Activated naive CD4-positive, alpha-beta T cell treated with anti-CD3 and anti-CD28 coated beads, Interleukin-2, amount 50 U/mL, for 24 hours (primary cell): Measurements from ENCODE around the gene ZNF775.
A peak's percentile ranks its signal among the peaks of the same experiment; 100 is the strongest.

Experiments
- H3K27ac Mint-ChIP-seq: one replicate; pipeline ENCODE4 v1.8.0; 2021; ENCODE audit warnings: mild to moderate bottlenecking, mixed read lengths
- H3K27me3 Mint-ChIP-seq: one replicate; pipeline ENCODE4 v1.8.0; 2021; ENCODE audit warnings: mixed read lengths
- H3K36me3 Mint-ChIP-seq: one replicate; pipeline ENCODE4 v1.8.0; 2021; ENCODE audit warnings: mixed read lengths
- H3K4me1 Mint-ChIP-seq: one replicate; pipeline ENCODE4 v1.8.0; 2021; ENCODE audit warnings: mixed read lengths
- H3K4me3 Mint-ChIP-seq: one replicate; pipeline ENCODE4 v1.8.0; 2021; ENCODE audit warnings: mild to moderate bottlenecking, mixed read lengths
- H3K9me3 Mint-ChIP-seq: one replicate; pipeline ENCODE4 v1.8.0; 2021; ENCODE audit warnings: mixed read lengths

The ZNF775 gene

GRCh38 chr7:150406567-150407421, 27.7 kb downstream of the ZNF775 start:
- H3K9me3 Mint-ChIP-seq, result no peaks in the 10 kb centered on the region

GRCh38 chr7:150407588-150408392, 28.7 kb downstream of the ZNF775 start:
- H3K4me1 Mint-ChIP-seq, result peaks cover 40% of the 10 kb centered on the region
- H3K4me3 Mint-ChIP-seq, result no peak overlapping the region
- H3K9me3 Mint-ChIP-seq, result no peaks in the 10 kb centered on the region
- peaks cover 7% of the 10 kb centered on the region for H3K36me3 Mint-ChIP-seq
- H3K27ac Mint-ChIP-seq, result no peak overlapping the region
- H3K27me3 Mint-ChIP-seq, result no peaks in the 10 kb centered on the region

More at GRCh38 chr7:150406567-150407421, 27.7 kb downstream of the ZNF775 start:
- Mint-ChIP-seq H3K4me3 (peak overlapping the region; percentile 93), H3K4me1 (peaks cover 40% of the 10 kb centered on the region), H3K27me3 (no peaks in the 10 kb centered on the region), H3K36me3 (peaks cover 7% of the 10 kb centered on the region), H3K27ac (peak overlapping the region; percentile 90)

DNA sequence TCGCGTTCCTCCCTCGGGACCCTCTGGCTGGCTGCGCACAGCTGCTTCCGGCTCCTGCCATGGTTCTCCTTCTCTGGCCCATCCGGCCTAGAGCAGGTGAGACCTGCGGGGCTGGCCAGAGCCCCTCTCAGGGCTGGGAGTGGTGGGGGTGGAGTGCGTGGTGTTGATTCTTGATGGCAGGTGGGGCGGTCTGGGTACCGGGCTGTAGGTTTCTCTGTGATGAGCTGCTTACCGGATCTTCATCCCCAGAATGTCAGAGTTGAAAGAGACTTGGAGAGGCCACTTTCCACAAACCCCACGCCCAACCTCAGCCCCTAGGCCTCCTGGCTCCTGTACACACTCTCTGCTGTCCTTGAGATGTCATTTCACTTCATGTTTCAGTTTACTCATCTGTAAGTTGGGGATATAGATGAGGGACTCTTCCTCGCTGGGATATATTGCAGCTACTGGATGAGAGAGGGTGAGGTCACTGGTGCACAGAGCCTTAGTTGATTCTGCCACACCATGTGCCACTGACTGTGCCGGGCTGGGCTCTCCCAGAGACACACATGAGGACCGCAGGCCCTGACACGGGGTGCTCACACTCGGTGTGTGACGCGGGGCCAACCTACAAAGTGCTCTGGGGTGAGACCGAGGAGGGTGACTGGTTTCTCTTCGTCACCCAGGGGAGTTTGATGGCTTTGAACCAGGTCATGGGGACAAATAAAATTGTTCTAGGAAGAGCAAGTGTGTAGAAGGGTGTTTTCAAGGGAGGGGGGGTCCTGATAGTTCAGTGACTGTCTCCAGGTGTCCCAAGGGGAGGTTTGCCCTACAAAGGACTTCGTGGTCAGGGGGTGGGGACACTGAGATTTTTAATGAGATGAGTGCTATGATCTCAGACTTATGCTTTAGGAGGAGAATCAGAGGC, 29.5 kb downstream of the ZNF775 start:
- peak overlapping the region; percentile 1 for H3K4me3 Mint-ChIP-seq
- H3K27me3 Mint-ChIP-seq, result no peaks in the 10 kb centered on the region
- peaks cover 7% of the 10 kb centered on the region for H3K36me3 Mint-ChIP-seq
- peak overlapping the region; percentile 85 for H3K27ac Mint-ChIP-seq
- no peaks in the 10 kb centered on the region for H3K9me3 Mint-ChIP-seq
- H3K4me1 Mint-ChIP-seq, result peaks cover 39% of the 10 kb centered on the region

DNA sequence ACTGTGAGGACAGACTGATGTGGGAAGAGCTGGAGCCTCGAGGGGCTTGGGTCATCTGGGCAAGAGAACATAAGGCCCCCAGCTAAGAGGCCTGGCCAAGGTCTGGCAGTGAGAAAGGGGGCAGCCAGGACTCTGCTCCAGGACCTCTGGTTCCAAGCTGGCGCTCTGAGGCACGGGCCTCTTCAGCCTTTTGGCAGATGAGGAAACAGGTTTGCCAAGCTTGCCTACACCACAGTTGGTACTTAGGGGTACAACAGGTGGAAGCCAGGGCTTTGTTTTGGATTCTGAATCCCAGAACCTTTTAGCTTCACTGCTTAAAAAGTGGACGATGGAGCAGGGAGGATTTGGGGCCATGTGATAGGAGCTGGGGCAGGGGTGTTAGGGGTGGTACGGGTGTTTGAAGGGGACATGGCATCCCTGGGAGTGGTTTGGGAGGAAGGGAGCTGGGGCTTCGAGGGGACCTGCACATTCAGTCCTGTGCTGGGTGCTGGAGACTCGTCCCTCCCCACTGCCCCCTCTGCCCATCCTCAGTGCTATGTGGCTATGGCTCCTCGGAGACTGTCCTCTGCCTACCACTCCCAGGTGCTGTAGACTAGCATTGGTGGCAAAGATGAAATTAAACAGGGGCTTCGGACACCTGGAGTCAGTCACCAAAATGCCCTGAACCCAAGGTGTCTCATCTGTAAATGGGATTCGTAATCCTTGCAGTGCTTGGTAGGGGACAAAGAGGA, 30.3 kb downstream of the ZNF775 start:
- Mint-ChIP-seq H3K27ac (peak overlapping the region; percentile 85), H3K4me3 (no peak overlapping the region), H3K36me3 (peaks cover 7% of the 10 kb centered on the region), H3K9me3 (no peaks in the 10 kb centered on the region), H3K4me1 (peaks cover 32% of the 10 kb centered on the region), H3K27me3 (no peaks in the 10 kb centered on the region)

DNA sequence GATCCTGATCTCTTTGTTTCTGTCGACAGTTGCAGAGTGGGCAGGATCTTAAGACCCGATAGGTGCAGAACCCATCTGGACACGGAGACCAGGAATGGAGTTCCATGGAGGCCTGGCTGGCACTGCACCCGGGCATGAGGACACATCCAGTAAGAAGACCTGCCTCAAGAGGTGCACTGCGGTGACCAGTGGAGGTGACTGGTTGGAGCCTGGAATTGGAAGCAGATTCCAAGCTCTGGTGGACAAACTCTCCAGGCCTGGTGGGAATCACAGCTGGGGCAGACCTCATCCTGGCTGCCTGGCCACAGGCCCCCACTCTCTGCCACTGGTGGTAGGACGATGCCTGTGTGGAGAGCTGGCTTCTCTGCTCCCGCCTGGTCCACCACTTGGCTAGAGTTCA, 31.0 kb downstream of the ZNF775 start:
- H3K4me1 Mint-ChIP-seq, result peaks cover 32% of the 10 kb centered on the region
- H3K4me3 Mint-ChIP-seq, result no peak overlapping the region
- no peaks in the 10 kb centered on the region for H3K9me3 Mint-ChIP-seq
- peaks cover 7% of the 10 kb centered on the region for H3K36me3 Mint-ChIP-seq
- peak overlapping the region; percentile 30 for H3K27ac Mint-ChIP-seq
- H3K27me3 Mint-ChIP-seq, result no peaks in the 10 kb centered on the region

DNA sequence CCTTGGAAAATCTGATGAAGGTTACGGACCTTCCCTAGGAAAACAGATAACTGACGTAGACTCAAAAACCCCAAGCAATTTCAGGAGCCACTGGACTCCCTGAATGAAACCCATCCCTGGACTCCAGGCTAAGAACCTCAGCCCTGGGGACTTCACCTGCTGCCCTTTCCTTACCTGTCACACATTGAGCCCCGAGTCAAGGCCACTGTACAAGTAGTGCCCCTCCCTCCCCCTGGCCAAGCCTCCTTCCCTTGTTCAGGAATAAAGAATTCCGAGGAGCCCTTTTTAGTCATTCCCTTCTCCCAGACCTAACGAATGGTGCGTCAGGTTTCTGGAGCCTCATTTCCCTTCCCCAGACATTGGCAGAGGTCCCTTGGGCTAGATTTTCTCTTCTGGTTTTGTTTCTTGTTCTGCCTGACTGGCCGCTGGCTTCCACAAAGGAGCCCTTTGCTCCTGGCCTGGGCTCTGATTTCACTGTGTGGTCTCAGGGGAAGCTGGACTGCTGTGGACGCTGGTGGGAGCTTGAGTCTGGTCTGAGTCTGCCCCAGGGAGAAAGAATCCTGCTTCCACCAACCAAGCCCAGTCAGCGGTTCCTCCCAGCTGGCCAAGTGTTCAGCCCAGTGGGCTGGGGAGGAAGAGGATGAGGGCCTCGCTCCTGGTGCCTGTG, 31.7 kb downstream of the ZNF775 start:
- Mint-ChIP-seq H3K4me3 (no peak overlapping the region), H3K36me3 (peaks cover 7% of the 10 kb centered on the region), H3K27ac (peak overlapping the region; percentile 38), H3K9me3 (no peaks in the 10 kb centered on the region), H3K4me1 (peaks cover 29% of the 10 kb centered on the region), H3K27me3 (no peaks in the 10 kb centered on the region)

GRCh38 chr7:150411606-150412005, 32.5 kb downstream of the ZNF775 start:
- no peaks in the 10 kb centered on the region for H3K27me3 Mint-ChIP-seq
- peaks cover 7% of the 10 kb centered on the region for H3K36me3 Mint-ChIP-seq
- peaks cover 21% of the 10 kb centered on the region for H3K4me1 Mint-ChIP-seq
- H3K27ac Mint-ChIP-seq, result peak overlapping the region; percentile 43
- H3K9me3 Mint-ChIP-seq, result no peaks in the 10 kb centered on the region
- H3K4me3 Mint-ChIP-seq, result no peak overlapping the region

- H3K9me3 Mint-ChIP-seq, result no peaks in the 10 kb centered on the region
- no peak overlapping the region for H3K4me3 Mint-ChIP-seq
- H3K4me1 Mint-ChIP-seq, result peaks cover 17% of the 10 kb centered on the region
- H3K36me3 Mint-ChIP-seq, result peaks cover 6% of the 10 kb centered on the region
- H3K27ac Mint-ChIP-seq, result peak overlapping the region; percentile 43
- no peaks in the 10 kb centered on the region for H3K27me3 Mint-ChIP-seq
These were observed 32.9 kb downstream of the ZNF775 start for GRCh38 chr7:150412016-150412415.

- no peak overlapping the region for H3K4me3 Mint-ChIP-seq
- H3K9me3 Mint-ChIP-seq, result no peaks in the 10 kb centered on the region
- peaks cover 14% of the 10 kb centered on the region for H3K4me1 Mint-ChIP-seq
- H3K27ac Mint-ChIP-seq, result no peak overlapping the region
- no peaks in the 10 kb centered on the region for H3K27me3 Mint-ChIP-seq
- H3K36me3 Mint-ChIP-seq, result peaks cover 4% of the 10 kb centered on the region
These were observed 33.7 kb downstream of the ZNF775 start for GRCh38 chr7:150412518-150413488.

- Mint-ChIP-seq H3K27me3 (no peaks in the 10 kb centered on the region), H3K4me3 (no peak overlapping the region), H3K36me3 (peaks cover 4% of the 10 kb centered on the region), H3K27ac (no peak overlapping the region), H3K9me3 (no peaks in the 10 kb centered on the region), H3K4me1 (peaks cover 11% of the 10 kb centered on the region)
These were observed 34.5 kb downstream of the ZNF775 start for GRCh38 chr7:150413640-150414081.

DNA sequence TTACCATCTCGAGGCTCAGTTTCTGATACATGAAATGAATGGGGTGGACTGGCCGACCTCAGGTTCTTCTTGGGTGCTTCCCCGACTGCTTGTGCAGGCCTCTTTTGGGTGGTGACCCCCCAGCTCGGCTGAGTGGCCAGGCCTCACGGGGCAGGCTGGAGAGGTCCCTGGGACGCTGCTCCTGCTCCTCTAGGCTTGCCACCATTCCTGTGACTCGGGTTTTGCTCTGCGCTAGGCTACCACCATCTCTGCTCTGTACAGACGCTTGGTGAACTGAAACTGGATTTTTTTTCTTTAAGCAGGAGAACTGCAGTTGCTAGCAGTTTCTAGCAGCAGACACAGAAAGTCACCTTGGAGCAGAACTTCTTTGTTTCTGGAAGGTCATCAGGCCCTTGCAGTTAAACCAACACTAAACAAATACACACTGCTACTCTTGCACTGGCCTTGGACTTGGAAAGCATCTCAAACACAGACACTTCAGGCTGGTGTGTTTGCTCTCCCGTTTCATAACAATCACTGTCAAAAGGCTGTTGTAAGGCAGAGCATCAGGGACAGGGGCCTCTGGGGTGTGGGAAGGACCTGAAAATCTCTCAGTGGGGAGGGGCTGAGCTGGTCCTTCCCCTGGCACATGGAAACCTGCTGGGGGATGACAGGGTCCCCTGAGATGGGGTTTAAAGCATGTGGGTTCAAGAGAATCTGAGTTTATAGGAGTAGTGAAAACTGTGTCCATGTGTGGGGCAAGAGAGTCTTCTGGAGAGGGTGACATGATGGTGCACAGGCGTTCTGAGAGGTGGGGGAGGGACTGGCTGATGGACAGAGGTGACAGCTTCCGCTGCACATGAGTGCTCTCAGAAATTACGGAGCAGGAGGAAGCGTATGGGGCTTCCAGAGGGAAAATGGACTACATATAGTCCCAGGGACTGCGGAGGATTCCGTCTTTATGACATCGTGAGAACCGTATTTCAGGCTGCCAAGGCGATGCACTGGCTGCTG, 36.3 kb downstream of the ZNF775 start:
- Mint-ChIP-seq H3K4me1 (peaks cover 12% of the 10 kb centered on the region), H3K4me3 (no peak overlapping the region), H3K27ac (no peak overlapping the region), H3K36me3 (peaks cover 1% of the 10 kb centered on the region), H3K27me3 (no peaks in the 10 kb centered on the region), H3K9me3 (no peaks in the 10 kb centered on the region)

DNA sequence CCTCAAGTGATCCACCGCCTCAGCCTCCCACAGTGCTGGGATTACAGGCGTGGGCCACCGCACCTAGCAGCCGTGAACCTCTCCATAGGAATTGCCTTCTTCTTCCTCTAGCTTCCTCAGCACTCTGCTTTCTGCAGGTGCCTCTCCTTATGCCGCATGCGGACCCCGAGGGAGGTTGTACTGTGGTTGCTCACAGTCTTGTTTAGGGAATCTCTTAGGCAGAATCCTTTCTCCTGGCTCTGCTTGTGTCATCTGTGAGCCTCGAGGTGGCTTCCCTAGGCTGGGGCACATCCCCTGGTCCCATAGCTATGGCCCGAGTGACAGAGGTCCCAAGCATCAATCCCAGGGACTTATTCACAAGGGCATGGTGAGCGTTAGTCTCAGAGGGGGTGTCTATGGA, 38.1 kb downstream of the ZNF775 start:
- no peak overlapping the region for H3K4me3 Mint-ChIP-seq
- no peak overlapping the region for H3K27ac Mint-ChIP-seq

More for the DNA sequence above, 38.1 kb downstream of the ZNF775 start:
- Mint-ChIP-seq H3K36me3 (peaks cover 2% of the 10 kb centered on the region), H3K27me3 (no peaks in the 10 kb centered on the region), H3K9me3 (no peaks in the 10 kb centered on the region), H3K4me1 (peaks cover 21% of the 10 kb centered on the region)
